ENCODE results near the gene PLAAT3. TPM values are rescaled to one million over a fixed set of nuclear protein-coding genes. Genes with fewer than 3 reads are reported as not detected.

PLAAT3 gene
- 6.3 and 13.5 TPM in 2 replicates for polyA plus RNA-seq

DNA sequence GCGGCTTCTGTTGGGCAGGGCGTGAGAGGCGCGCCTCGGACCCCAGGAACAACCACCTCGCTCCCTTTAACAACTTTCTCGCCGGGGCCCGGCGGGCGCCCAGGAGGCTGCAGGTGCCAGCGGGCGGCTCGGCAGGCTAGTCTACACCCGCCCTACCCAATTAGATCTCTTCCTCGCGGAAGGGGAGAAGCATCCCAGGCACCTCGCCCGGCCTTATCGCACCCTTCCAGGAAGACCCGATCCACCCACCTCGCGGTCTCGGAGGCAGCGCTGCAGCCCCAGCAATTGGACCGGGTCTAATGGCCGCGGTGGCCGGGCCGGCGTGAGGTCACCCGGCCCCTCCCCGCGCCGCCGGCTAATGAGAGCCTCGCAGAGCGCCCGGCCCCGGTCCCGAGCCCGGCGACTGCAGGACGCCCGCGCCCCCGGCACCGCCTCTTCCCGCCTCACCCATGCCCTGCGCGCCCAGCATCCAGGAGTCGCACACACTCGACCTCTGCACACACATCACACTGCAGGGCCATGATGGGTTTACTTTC, at the start of gene PLAAT3:
PLAAT3 (minus strand) TSS at position 298 of the 536 bp plus-strand sequence. CDS start 419 bp downstream, outside the sequence.

DNA sequence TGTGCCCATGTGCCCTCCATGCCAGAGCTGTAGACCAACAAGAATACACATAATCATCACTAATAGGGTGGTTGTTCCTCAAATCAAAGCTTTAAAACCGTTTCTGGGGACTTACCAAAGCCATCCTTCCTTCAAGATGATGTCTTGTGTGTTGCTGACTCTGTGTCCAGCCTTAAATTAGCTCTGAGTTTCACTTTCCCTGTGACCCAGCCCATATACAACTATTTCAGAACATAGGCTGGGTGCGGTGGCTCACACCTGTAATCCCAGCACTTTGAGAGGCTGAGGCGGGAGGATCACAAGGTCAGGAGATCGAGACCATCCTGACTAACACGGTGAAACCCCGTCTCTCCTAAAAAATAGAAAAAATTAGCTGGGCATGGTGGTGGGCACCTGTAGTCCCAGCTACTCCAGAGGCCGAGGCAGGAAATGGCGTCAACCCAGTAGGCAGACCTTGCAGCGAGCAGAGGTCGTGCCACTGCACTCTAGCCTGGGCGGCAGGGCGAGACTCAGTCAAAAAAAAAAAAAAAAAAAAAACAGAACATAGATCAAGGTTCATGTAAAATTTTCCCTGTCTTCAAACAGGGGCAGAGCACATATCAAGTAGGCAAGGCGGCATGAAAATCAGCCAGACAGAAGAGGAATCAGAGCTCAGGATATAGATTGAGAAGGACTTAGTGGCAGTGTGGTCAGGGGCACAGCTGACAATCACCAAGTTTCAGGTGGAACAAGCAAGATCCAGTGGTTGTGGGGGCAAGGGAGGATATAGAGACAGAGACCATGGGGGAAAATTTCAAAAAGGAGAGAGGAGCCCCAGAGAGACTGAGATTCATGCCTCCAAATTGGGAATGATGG, 50.8 kb downstream of the PLAAT3 start, which contains the start of gene PLAAT2:
PLAAT2 (minus strand) TSS at position 179 of the 855 bp plus-strand sequence; CDS start at position 124, 55 bp downstream.

DNA sequence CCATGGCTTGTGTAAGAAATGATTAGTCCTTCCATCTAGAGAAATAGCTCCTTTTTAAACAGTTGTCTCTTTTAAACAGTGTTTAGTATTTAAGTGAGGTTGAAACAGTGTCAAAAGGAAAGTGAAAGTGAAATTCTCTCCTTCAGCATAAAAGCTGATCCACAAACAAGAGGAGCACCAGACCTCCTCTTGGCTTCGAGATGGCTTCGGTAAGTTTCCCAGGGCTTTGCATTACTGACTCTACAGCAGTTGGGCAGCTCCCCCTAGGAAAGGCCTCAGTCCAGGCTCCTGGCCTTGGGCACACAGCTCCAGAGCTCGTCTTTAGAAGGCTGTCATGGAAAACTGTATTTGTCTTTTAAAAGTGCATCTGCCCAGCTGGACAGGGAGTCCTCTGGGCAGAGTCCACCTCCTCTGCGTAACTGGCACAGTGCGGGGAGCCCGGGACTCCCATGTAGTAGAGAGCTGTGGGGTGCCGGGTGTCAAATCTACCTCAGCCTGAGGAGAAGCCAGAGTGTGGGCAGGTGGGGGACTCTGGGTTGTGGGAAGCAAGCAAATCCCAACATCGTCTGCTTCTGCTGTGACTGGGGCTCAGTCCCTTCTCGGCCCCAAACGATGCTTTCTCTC, 77.5 kb downstream of the PLAAT3 start, which contains the start of gene PLAAT4:
PLAAT4 (plus strand) TSS at position 140 of the 624 bp plus-strand sequence; CDS start at position 201, 61 bp downstream.

Other genes with a start within 250 kb of the PLAAT3 start
- gene SLC22A9, start 244.6 kb downstream of the PLAAT3 start, polyA plus RNA-seq = not detected in 2 replicates
- gene PLAAT5, start 123.3 kb downstream of the PLAAT3 start, polyA plus RNA-seq = 0.73 TPM in 1 of 2 replicates, not detected in the other
- gene LGALS12, start 108.3 kb downstream of the PLAAT3 start, polyA plus RNA-seq = not detected in 2 replicates
- gene PLAAT4, start 77.6 kb downstream of the PLAAT3 start, polyA plus RNA-seq = 3.6 and 4.5 TPM in 2 replicates
- not detected in 2 replicates for gene PLAAT2, start 51.1 kb downstream of the PLAAT3 start, polyA plus RNA-seq
- 2.2 and 2.3 TPM in 2 replicates for gene ATL3, start 56.9 kb upstream of the PLAAT3 start, polyA plus RNA-seq
- 24.2 and 191 TPM in 2 replicates for gene RTN3, start 67.1 kb upstream of the PLAAT3 start, polyA plus RNA-seq
- 0.69 TPM in 1 of 2 replicates, not detected in the other for gene ZFTA, start 154.3 kb upstream of the PLAAT3 start, polyA plus RNA-seq
- 0.20 TPM in 1 of 2 replicates, not detected in the other for gene SPINDOC, start 199.0 kb upstream of the PLAAT3 start, polyA plus RNA-seq
- gene MARK2, start 224.7 kb upstream of the PLAAT3 start, polyA plus RNA-seq = 0.88 and 1.6 TPM in 2 replicates

Measured in Purkinje cell (primary cell).